ENCODE data around the gene C2CD2.

Gene C2CD2

DNA sequence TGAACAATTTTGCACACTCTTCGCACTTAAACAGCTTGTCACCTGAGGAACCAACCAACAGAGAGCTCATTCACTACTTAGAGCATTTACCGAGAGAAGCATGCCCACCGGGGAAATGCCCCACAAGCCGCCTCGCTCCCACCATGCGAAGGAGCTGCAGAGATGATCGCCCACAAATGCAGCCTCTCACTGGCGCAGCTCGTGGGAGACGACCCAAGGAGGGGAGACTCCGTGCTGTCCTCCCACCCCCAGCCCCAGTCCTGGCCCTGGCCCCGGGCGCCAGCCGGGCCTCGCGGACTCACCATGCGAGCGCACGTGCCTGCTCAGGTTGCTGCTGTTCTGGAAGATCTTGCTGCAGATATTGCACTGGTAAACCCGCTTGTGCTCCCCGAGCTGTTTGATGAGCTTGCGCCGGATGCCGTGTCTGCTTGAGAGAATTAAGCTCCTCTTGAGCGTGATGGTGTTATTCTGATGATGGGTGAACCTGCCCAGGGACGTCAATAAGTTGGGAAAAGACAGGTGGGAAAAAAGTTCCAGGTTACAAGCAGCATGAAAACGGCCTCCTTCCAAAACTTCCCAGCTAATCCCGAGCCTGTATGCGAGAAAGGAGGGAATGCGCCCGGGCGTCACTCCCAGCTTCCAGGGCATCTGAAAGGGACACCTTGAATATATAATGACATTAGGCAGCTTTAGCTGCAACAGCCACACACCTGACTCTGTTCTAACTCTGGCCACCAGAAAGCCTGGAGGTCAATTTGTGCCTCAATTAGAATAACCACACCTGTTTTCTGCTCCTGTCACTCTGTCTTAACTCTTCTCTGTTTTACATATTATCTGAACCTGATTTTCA is 117.4 kb downstream of the C2CD2 start:
- DNase-seq: no peak

DNA sequence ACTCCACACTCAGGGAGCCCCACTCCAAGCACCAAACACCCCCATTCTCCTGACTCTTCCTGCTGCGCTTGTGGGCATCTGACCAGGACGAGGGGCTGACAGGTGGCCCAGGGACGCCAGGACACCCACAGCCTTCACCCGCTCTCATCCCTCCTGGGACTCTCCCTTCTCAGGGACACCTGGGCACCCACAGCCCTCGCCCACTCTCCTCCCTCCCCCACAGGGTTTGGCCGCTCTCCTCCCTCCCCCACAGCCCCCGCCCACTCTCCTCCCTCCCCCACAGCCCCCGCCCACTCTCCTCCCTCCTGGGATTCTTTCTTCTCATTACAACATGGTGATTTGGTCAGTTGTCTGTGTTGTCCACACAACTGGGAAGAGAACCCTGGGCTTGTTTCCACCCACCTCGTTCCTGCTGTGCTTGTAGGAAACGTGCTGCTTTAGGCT is 118.1 kb downstream of the C2CD2 start:
- DNase-seq: no peak

All from activated CD4-positive, alpha-beta T cell treated with anti-CD3 and anti-CD28 coated beads, Interleukin-2, Interleukin-6, amounts not matched to agents 100 ng/mL and 50 ng/mL, durations not matched to agents 16 hours and 8 hours (primary cell).